ENCODE measurements around the gene SMIM7. TPM values are rescaled to one million over a fixed set of nuclear protein-coding genes. Genes with fewer than 3 reads are reported as not detected.

The SMIM7 gene
- total RNA-seq, 1 experiment from 2014 or later = 66.4 TPM

- TF ChIP-seq ZNF274 (IDR thresholded peaks at IDR 0.05; ENCODE audit: low read depth, low read length) (no peak), EZH2phosphoT487 (IDR thresholded peaks at IDR 0.05; ENCODE audit: borderline replicate concordance) (no peak), ZBTB33 (IDR thresholded peaks at IDR 0.05; ENCODE audit: extremely low read depth, insufficient replicate concordance, low read length) (no peak), CTCF (IDR thresholded peaks at IDR 0.05 in 2 of 3, conservative IDR thresholded peaks at IDR 0.05 in 1 of 3; ENCODE audit: borderline replicate concordance in 1 of 3, insufficient read depth in 1 of 3, low read depth in 2 of 3, low read length in 2 of 3) (no peak), ELF1 (IDR thresholded peaks at IDR 0.05; ENCODE audit: borderline replicate concordance, low read depth) (no peak), POLR2AphosphoS5 (IDR thresholded peaks at IDR 0.05; ENCODE audit: low read depth, low read length) (no peak), SP1 (IDR thresholded peaks at IDR 0.05; ENCODE audit: low read depth) (no peak), ATF3 (IDR thresholded peaks at IDR 0.05) (no peak), FOSL1 (IDR thresholded peaks at IDR 0.05; ENCODE audit: low read depth) (no peak), SIN3A (IDR thresholded peaks at IDR 0.05; ENCODE audit: low read depth) (no peak), SRF (IDR thresholded peaks at IDR 0.05; ENCODE audit: low read depth) (no peak), REST (IDR thresholded peaks at IDR 0.05; ENCODE audit: low read depth) (no peak), EGR1 (IDR thresholded peaks at IDR 0.05; ENCODE audit: low read depth) (no peak), CEBPB (IDR thresholded peaks at IDR 0.05; ENCODE audit: low read depth) (no peak), RAD21 (IDR thresholded peaks at IDR 0.05; ENCODE audit: low read depth) (no peak), MAX (IDR thresholded peaks at IDR 0.05) (no peak), JUND (IDR thresholded peaks at IDR 0.05) (no peak), ZFX (IDR thresholded peaks at IDR 0.05) (no peak), EZH2 (IDR thresholded peaks at IDR 0.05) (no peak)
- Histone ChIP-seq H3K9me2 (ENCODE audit: insufficient read depth) (no peaks in the 10 kb centered on the region), H3K4me1 (ENCODE audit: control insufficient read depth in 1 of 2, insufficient read depth in 2 of 2, low read length in 2 of 2) (peaks cover 15 to 38% of the 10 kb centered on the region in 2 experiments), H3K9ac (ENCODE audit: low read length) (no peak overlapping the region), H3K4me2 (ENCODE audit: low read length) (no peak overlapping the region), H3K9me3 (ENCODE audit: control insufficient read depth in 1 of 2, insufficient read depth in 1 of 2, low read depth in 1 of 2, low read length in 2 of 2) (no peaks in the 10 kb centered on the region), H4K20me1 (ENCODE audit: insufficient read depth) (no peaks in the 10 kb centered on the region), H3K36me3 (ENCODE audit: control insufficient read depth in 1 of 2, insufficient read depth in 2 of 2, low read length in 2 of 2) (peaks cover 2 to 19% of the 10 kb centered on the region in 2 experiments; a peak in 1 of 4 replicates), H3K27ac (ENCODE audit: low read depth, low read length) (no peak overlapping the region), H3K4me3 (replicated peaks in 1 of 2; ENCODE audit: low read depth in 1 of 2, low read length in 2 of 2) (no peak overlapping the region), H3K79me2 (ENCODE audit: insufficient read depth, low read length) (no peaks in the 10 kb centered on the region; the same call in 1 of the 2 replicates), H2AFZ (ENCODE audit: low read depth, low read length, poor library complexity, severe bottlenecking) (no peak overlapping the region), H3K27me3 (ENCODE audit: insufficient read depth, low read length) (no peaks in the 10 kb centered on the region)
- intact Hi-C loops (cut with micrococcal nuclease) = no loop called here
- ChIA-PET RAD21 (ENCODE audit: low non-redundant PET in 1 of 2, low total read pairs in 2 of 2, uncharacterized antibody in 2 of 2, unreplicated experiment in 2 of 2) (no interaction called here), POLR2A (no interaction called here), CTCF (no interaction called here)
- DNase-seq (ENCODE audit: low read depth, low spot score) = no peak
- no peak for ATAC-seq
- no TSS peak for BruUV-seq (replicated peaks)
These were observed 19.9 kb upstream of the SMIM7 start for GRCh38 chr19:16679811-16680210.
